Stimulated activated CD8-positive, alpha-beta memory T cell treated with anti-CD3 and anti-CD28 coated beads, Interleukin-12 subunit alpha, Interleukin-12 subunit beta, amount 100 ng/mL, for 4 hours (primary cell): ENCODE measurements around the gene HIBCH.
"Not testable (repeated sequence)": the region's sequence is repeated elsewhere in the genome, so short reads cannot be mapped to it uniquely, and the experiment has no call there.

ENCODE experiments used
- DNase-seq: peaks from one replicate; pipeline ENCODE4 v3.0.0-alpha.2; 2020; ENCODE audit warnings: low read depth

The HIBCH gene, protein sequence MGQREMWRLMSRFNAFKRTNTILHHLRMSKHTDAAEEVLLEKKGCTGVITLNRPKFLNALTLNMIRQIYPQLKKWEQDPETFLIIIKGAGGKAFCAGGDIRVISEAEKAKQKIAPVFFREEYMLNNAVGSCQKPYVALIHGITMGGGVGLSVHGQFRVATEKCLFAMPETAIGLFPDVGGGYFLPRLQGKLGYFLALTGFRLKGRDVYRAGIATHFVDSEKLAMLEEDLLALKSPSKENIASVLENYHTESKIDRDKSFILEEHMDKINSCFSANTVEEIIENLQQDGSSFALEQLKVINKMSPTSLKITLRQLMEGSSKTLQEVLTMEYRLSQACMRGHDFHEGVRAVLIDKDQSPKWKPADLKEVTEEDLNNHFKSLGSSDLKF

DNA sequence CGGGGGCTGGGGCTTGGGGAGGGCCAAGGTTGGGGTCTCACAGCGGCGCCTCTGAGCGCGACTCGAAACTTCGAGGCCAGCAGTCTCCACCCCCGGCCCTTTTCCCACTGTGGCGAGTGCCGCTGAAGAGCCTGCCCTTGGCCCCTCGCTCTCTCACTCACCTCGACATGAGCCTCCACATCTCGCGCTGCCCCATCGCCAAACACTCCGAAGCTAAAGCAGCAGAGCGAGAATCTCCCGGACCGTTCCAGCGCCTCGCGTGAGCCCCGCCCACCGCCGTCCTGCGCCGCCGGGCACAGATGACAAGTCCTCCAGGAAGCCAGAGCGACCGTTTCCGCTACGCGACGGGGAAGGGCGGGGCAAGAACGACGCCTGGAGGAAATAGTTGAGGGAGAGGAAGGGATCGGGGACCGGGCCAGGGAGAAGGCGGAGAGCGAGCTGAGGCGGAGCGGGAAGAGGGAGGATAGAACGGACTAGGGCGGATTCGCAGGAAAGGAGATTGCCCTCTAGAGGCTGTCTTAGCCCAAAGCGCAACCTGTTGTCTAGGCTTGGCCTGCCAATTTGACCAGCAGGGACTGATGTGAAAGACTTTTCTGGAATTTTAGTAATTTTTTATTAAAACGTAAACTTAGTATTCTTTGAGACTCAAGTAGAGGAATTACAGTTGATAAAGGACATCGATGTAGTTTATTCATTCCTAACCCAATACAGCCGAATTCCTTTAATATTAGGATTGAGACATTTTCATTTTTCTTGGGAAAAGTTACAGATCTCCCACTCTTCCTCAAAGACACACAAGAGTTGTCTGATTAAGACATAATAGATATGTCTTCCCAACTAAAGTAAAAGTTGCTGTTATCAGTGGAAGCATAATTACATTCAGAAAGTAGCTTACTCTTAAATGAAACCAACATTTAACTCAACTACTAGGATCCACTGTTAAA, at the start of gene HIBCH:
HIBCH (minus strand) TSS at position 272 of the 944 bp plus-strand sequence; CDS start at position 196, 76 bp downstream.
- peak; percentile 79 for DNase-seq

DNA sequence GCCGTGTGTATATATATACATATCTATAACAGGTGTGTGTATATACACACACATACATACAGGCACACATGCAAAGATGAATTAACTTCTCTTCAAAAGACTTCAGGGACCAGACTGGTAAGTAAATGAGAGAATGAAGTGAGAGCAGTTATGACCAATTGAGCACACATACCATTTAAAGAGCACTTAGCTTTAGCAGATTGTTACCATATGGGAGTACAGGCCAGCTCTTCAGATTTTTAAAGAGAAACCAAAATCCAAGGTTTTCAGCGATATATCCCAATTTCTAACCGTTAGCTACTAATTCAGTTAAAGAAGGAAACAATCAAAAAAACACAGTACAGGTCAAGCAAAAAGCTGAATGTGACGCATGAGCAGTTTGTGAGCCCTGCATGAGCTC, 47.5 kb upstream of the HIBCH start:
- no peak for DNase-seq

DNA sequence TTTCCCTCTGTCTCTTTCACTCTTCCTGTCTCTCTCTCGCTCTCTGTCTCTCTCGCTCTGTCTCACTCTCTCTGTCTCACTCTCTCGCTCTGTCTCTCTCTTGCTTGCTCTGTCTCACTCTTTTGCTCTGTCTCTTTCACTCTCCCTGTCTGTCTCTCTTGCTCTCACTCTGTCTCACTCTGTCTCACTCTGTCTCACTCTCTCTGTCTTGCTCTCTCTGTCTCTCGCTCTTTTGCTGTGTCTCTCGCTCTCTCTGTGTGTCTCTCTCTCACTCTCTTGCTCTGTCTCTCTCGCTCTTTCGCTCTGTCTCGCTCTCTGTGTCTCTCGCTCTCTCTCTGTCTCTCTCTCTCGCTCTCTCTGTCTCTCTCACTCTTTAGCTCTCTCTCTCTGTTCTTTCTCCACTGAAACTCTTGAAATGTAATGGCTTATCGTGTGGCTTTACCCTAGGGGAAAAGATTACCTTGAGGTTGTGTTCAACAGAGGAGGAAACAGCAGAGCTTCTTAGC, 46.7 kb upstream of the HIBCH start:
- DNase-seq, result no peak

DNA sequence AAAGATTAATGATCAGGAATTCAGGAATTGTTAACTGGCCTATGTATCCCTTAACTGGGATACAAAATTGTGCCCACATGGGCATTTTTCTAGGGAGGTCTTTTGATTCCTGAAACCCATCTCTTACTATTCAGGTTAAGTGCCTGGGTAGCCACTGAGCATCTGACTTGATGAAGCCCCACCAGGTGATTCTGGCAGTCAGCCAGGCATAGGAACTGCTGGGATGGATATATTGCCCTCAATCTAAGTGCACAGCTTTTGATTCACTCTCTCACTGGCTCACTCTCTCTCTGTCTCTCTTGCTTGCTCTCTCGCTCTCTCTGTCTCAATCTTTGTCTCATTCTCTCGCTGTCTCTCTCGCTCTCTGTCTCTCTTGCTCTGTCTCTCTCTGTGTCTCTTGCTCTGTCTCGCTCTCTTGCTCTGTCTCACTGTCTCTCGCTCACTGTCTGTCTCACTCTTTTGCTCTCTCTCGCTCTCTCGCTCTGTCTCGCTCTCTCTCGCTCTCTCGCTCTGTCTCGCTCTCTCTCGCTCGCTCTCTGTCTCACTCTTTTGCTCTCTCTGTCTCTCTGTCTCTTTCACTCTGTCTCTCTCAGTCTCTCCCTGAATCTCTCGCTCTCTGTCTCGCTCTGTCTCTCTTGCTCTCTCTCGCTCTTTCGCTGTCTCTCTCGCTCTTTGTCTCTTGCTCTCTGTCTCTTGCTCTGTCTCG, 46.0 kb upstream of the HIBCH start:
- DNase-seq, result no peak

DNA sequence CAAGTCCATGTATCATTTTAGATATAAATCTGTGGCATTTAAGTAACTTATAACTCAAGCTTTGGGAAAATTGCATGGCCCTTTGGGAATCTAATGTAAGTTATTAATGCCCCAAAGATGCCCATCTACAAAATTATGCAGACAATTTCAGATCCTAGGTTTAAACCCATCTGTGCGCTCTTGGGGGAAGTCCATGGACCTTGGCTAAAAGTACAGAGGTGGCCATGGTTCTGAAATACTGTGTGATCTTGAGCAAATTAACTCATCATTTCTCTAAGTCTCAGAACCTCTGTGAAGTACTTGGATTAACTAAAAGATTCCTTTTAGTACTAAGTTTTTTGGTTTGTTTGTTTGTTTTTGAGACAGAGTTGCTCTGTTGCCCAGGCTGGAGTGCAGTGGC, 43.3 kb upstream of the HIBCH start:
- DNase-seq, result no peak

DNA sequence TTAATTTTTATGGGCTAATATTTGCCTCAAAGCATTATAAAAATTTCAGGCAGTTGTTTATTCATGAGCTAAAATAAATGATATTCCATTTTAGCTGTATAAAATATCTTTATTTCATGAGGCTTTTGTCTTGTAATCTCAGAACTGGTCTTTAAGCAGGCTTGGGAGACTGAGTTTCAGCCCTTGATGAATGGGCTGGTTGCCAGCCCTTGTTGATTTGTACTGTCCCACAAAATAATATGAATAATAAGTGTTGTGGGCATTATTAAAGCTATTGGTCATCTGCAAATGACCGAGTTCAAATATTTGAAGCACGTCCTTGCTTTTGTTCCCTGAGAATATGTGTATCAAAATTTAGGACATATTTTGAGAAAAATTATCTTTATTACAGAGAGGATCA, 41.9 kb upstream of the HIBCH start:
- DNase-seq, result no peak

DNA sequence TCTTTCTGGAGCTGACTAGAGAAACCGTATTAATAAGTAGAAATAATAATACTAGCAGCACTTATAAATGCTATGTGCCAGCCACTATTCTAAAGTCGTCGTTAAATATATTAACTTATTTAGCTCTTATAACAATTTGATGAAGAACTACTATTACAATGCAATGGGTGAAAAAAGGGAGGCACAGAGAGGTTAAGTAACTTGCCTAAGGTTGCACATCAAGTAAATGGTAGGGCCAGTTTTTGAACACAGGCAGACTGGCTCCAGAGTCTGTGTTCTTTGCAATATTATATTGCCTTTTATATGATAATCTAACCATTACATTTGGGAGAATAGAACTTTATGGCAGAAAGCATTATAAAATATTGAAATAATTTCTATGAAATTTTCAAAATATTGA, 41.3 kb upstream of the HIBCH start:
- no peak for DNase-seq

DNA sequence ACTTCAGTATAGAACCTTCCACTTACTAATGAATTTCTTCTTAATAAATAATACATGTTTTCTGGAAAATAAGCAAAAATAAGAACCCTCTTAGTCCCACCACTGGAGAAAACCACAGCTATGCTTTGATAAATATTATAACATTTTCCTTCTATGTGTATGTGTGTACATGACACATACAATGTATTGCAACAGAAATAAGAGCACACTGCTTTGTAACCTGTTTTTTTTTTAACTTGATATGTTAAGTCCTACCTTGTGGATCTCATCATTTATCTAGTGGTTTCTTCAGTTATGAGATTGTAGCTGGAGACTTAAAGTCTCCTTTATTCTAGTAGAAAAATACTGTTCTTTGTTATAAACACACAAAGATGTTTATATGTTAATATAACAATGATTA, 40.9 kb upstream of the HIBCH start:
- DNase-seq, result no peak

DNA sequence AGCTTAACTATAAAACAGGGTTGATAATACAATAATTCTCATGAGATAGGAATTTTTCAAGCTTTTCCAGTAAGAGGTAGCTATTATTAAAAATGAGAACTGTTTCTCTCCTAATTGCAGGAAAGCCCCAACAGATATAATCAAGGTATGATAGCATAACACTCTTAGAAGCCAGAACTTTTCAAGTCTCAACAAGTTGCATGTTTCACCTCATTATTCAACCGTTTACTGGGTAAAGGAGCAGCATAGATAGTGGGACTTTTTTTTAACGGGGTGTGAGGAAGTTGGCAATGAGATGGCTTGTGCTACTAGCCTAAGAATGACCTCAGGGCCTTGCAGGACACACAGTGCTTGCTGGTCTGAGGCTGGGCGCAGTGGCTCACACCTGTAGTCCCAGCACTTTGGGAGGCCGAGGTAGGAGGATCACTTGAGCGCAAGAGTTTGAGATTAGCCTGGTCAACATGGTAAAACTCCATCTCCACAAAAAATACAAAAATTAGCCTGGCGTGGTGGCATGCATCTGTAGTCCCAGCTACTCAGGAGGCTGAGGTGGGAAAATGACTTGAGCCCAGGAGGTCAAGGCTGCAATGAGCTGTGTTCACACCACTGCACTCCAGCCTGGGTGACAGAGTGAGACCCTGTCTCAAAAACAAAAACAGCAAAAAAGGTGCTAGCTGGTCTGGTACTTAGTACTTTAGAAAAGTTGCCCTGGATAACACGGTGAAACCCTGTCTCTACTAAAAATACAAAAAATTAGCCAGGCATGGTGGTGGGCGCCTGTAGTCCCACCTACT, 39.2 kb upstream of the HIBCH start:
- not testable (repeated sequence) for DNase-seq

DNA sequence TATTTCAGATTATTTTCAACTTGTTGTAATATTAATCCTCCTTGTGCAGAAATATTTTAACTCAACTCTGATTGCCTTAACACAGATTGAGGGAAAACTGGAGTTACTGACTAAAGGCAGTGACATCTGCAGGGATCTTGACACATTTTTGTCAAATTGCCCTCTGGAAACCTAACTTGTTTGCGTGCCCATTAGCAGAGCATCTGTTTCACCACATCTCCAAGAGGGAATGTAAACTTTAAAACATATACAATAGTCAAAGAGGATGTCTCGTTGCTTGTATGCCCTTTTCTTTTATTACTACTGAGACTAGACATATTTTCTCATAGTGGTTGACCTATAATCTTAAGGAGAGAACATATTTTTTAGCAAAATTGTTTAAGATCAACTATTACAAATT, 38.0 kb upstream of the HIBCH start:
- DNase-seq, result no peak

DNA sequence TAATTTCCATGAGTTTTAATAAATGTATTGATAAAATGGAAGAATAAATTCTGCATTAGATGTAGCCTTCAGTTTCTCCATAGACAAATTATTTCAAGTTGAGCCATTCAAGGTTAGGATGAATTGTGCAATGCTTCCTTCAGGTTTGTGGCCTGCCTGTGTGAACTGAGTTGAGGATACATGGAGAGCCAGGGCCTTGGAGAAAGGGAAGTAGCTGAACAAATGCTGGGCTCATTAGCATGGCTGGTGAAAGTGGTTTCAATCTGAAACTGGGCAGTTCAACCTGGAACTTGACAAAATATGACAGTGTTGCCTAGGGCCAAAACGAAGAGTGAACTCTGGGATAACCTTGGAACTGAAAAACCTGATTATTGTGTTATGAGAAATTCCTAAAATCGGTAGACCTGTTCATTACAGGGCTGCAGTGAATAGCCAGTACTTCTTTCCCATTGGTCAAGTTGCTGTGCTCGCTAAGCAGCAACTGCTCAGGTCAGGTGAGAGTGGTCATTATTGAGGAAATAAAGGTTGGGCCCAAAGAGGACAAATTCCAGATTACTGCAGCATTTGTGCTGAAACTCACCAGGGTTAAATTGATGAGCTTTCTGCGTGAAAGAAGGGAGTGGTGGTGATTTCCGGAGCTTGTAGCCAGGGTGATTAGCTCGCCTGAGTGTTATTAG, 36.5 kb upstream of the HIBCH start:
- DNase-seq, result no peak

DNA sequence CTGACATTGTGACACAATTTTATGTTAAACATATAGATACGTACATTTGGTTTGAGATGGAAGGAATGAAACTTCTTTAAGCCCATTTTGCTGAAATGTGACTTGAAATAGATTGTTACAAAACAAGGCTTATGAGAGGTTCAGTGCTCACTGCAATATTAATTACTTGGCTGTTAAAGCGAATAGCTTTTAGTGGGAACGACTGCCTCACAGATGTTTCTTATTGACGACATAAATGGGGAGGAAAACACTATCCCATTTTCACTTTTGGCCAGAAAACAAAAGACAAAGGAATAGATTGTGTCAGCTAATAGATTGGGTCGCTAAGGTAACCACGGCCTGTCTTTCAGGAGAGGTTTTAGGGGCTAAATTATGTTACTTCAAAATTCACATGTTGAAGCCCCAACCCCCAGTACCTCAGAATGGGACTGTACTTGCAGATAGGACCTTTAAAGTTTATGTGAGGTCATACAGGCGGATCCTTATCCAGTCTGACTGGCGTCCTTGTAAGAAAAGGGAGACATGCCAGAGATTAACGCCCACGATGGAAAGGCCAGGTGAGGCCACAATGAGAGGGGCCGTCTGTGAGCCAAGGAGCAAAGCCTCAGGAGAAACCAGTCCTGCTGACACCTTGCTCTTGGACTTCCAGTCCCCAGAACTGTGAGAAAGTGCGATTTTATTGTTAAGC, 34.5 kb upstream of the HIBCH start:
- no peak for DNase-seq

DNA sequence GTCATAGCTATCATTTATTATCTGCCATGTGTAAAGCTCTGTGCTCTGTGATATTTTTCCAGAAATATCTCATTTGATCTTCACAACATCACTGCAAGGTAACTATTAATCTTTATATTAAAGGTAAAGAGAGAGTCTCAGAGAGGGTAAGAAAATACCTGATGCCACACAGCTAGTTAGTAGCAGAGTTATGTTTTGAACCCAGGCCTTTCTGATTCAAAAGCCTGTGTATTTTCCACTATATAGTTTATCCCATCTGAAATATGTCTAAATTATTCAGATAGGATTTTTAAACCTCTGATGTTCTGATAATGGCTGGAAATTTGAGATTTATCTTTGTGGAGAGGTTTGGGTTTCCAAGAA, 33.9 kb upstream of the HIBCH start:
- DNase-seq, result no peak

DNA sequence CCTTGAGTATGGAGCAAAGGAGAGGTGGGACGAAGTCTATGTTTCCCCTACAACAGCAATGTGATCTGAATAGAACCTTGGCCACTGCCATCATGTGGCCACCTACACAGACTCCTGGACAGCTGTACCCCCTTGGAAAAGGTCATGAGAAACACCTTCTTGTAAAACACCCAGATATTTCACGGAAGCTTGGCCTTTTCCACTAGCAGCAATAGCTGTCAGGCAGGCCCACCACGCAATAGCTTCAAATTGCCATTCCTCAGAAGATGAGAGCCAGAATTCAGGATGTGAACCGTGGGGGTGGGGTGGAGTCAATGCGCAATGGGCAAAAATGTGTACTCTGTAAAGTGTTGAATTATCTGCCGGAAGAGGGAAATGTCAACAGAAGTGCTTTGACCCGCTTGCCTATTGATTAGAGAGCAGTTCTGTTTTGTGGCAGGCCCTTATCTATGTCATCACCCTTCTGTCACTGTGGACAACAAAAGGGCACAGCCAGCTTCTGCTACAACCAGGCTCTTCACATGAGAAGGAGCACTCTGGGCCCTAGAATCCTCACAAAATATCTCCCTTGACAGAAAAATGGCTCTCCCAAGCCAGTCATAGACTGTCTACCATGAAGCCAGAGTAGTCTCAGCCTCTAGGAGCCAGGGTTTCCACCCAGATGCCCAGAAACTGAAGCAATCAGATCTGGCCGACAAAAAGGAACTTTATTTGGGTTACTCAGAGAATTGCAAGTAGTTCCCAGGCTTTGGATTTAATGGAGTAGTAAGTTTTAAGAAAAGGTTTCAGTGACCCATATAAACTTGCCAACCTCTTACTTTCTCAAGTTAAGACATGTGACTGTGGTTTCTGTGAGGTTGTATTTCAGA, 33.3 kb upstream of the HIBCH start:
- no peak for DNase-seq

DNA sequence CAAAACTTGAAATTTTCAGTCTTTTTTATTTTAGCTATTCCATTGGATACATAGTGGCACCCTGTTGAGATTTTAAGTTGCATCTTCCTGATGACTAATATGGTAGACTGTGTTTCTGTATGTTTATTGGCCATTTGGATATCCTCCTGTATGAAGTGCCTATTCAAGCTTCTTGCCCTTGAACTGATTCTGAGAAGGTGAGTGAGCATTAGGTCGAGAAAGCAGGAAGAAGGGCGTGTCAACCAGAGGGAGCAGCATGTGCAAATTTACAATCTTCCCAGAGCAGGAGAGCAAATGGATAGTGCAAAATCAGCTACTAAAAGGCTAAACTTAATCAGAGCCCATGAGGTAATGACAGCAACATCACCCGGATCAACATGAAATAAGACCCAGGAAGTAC, 32.3 kb upstream of the HIBCH start:
- DNase-seq, result no peak

DNA sequence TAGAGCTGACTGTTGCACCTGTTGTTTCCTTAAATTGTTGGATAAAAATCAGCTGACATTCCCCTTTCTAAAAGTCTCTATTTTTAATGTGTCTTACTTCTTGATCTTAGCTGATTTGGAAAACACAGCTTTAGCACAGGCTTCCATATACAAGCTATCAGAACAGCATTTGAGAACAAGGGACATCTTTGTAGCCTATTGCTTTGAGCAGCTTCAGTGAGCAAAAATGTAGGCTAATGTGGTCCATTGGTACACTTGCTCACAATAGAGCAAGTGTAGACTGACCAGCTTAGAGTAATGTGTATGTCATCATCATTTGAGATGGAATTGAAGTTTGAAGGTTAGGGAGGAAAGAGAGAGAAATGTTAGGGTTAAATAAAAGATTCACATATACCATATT, 30.7 kb upstream of the HIBCH start:
- DNase-seq, result no peak

DNA sequence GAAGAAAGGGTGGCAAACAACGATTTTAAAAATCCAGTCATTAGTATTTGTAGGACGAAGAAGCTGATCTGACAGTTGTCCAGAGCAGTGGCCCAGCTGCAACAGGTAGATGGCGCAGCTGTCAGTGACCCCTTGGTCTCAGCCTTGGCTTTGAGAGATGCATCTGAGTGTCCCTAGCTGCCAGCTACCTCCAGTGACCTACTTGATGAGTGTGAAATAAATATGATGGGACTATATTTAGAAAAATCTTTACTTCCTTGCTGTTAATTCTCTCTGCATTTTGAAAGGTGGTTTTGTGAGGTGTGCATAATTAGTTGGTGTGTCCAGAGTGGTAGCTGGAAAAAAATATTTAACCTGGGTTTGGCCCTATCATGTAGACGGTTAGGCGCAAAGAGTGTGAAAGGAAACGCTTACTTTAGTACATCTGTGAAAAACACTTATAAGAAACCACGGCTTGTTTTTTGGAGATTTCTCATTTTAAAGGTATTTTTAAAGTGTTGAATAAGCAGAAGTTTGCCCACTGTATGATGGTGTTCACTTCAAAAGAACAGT, 24.7 kb upstream of the HIBCH start:
- DNase-seq, result no peak

DNA sequence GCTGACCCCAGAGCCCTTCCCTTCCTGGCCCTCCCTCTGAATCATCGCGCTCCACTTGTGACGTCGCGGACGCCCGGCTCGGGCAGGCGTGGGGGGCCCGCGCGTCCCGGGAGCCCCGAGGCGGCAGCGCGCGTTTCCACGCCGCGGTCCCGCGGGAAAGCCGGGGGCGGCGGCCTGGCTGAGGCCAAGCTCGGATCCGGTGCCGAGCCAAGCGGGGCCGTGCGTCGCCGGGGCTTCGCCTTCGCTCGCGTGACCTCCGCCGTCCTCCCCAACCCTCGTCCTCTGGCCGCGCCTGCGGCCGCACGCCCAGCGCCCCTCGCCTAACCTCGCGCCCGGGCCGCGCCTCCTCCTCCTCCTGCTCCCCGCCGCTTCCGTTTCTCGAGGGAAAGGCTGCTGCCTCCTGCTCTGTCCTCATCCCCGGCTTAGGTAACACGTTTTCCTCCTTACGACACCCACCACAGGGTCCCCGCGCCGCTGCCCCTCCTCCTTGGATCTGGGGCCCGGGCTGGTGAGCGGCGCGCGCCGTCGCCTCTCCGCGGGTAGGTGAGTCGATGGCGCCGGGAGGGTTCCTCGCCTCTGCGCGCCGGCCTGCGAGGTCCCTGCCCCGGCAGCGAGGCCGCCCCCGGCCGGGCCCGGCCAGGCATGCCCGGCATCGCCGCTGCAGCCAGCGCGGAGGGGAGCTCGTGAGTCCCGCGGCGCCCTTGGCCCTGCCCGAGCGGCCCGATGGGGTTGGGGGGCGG, 24.1 kb upstream of the HIBCH start, which contains the start of gene INPP1:
INPP1 (plus strand) TSS at position 54 of the 740 bp plus-strand sequence. CDS start 16,514 bp downstream, outside the sequence.
- DNase-seq, result peak; percentile 27
